ENCODE data around the gene PRX.

GRCh38 chr19:40348961-40349507 lies 64.1 kb downstream of the PRX start:
- TF ChIP-seq, protein P1, sequence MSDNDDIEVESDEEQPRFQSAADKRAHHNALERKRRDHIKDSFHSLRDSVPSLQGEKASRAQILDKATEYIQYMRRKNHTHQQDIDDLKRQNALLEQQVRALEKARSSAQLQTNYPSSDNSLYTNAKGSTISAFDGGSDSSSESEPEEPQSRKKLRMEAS (IDR thresholded peaks at IDR 0.05) = no peak
- TF ChIP-seq, protein P2, sequence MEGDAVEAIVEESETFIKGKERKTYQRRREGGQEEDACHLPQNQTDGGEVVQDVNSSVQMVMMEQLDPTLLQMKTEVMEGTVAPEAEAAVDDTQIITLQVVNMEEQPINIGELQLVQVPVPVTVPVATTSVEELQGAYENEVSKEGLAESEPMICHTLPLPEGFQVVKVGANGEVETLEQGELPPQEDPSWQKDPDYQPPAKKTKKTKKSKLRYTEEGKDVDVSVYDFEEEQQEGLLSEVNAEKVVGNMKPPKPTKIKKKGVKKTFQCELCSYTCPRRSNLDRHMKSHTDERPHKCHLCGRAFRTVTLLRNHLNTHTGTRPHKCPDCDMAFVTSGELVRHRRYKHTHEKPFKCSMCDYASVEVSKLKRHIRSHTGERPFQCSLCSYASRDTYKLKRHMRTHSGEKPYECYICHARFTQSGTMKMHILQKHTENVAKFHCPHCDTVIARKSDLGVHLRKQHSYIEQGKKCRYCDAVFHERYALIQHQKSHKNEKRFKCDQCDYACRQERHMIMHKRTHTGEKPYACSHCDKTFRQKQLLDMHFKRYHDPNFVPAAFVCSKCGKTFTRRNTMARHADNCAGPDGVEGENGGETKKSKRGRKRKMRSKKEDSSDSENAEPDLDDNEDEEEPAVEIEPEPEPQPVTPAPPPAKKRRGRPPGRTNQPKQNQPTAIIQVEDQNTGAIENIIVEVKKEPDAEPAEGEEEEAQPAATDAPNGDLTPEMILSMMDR (IDR thresholded peaks at IDR 0.05 in 2 of 3, conservative IDR thresholded peaks at IDR 0.05 in 1 of 3; ENCODE audit: borderline replicate concordance in 1 of 3, insufficient read depth in 1 of 3, low read depth in 2 of 3, low read length in 2 of 3) = no peak
- no peak for TF ChIP-seq POLR2A (IDR thresholded peaks at IDR 0.05; ENCODE audit: borderline replicate concordance, extremely low read depth, insufficient read depth, insufficient read length)
